NK-92 (cell line): ENCODE results near the gene RASSF5.

ENCODE experiments used
- DNase-seq: peaks from one replicate; lab custom pipeline; 2025; ENCODE audit not compliant: unreplicated experiment; lab: John Stamatoyannopoulos, UW

Gene RASSF5, protein sequence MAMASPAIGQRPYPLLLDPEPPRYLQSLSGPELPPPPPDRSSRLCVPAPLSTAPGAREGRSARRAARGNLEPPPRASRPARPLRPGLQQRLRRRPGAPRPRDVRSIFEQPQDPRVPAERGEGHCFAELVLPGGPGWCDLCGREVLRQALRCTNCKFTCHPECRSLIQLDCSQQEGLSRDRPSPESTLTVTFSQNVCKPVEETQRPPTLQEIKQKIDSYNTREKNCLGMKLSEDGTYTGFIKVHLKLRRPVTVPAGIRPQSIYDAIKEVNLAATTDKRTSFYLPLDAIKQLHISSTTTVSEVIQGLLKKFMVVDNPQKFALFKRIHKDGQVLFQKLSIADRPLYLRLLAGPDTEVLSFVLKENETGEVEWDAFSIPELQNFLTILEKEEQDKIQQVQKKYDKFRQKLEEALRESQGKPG

DNA sequence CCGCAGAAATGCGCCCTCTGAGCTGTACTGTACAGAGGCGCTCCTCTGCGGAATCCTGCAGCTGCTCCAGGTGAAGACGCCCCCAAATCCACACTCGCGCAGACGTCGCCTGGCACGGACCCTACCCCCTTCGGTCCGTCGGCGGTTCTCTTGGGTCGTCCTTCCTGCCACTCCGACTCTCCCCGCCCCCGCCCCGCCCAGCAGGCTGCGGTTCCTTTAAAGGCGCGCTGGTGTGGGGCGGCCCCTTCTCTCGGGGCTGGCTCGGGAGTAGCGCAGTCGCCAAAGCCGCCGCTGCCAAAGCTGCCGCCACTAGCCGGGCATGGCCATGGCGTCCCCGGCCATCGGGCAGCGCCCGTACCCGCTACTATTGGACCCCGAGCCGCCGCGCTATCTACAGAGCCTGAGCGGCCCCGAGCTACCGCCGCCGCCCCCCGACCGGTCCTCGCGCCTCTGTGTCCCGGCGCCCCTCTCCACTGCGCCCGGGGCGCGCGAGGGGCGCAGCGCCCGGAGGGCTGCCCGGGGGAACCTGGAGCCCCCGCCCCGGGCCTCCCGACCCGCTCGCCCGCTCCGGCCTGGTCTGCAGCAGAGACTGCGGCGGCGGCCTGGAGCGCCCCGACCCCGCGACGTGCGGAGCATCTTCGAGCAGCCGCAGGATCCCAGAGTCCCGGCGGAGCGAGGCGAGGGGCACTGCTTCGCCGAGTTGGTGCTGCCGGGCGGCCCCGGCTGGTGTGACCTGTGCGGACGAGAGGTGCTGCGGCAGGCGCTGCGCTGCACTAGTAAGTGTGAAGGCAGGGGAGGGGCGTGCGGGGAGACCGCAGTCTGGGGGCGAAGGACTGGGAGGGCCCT, at the start of gene RASSF5:
RASSF5 (plus strand) TSS at position 248 of the 846 bp plus-strand sequence; CDS start at position 320, 72 bp downstream.
- no peak for DNase-seq

DNA sequence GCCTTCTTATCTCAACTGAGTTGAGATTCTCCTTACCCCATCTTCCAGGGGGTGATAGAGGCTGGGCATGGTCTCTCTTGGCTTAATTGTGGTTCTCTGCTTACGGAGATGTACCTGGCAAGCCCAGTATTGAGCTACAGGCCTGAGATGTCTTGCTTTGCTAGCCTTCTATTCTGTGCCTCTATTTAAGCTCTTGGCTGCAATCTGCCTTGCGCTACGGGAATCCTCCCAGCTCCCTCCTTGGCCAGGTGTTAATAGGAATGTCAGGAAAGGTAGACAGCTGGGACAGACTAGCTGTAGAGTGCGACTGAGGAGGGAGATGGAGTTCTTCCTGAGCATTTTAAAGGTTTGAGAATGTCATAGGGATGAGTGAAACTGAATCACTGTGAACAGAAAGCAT, 47.6 kb upstream of the RASSF5 start:
- no peak for DNase-seq

DNA sequence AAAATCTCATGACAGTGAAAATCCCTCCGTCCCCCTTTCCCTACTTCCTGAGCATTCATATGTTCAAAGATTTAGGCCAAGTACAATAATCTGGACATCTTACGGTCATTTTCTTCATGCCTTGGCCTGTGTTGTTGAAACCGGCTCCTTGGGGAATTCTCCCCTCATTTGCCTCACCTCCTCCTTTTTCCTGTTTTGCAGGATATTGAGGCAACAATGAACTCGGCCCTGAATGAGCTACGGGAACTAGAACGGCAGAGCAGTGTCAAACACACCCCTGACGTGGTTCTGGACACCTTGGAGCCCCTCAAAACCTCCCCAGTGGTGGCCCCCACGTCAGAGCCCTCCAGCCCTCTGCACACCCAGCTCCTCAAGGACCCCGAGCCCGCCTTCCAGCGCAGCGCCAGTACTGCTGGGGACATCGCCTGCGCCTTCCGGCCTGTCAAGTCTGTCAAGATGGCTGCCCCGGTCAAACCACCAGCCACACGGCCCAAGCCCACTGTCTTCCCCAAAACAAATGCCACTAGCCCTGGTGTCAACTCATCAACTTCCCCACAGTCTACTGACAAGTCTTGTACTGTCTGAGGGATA, 46.4 kb upstream of the RASSF5 start:
- no peak for DNase-seq

DNA sequence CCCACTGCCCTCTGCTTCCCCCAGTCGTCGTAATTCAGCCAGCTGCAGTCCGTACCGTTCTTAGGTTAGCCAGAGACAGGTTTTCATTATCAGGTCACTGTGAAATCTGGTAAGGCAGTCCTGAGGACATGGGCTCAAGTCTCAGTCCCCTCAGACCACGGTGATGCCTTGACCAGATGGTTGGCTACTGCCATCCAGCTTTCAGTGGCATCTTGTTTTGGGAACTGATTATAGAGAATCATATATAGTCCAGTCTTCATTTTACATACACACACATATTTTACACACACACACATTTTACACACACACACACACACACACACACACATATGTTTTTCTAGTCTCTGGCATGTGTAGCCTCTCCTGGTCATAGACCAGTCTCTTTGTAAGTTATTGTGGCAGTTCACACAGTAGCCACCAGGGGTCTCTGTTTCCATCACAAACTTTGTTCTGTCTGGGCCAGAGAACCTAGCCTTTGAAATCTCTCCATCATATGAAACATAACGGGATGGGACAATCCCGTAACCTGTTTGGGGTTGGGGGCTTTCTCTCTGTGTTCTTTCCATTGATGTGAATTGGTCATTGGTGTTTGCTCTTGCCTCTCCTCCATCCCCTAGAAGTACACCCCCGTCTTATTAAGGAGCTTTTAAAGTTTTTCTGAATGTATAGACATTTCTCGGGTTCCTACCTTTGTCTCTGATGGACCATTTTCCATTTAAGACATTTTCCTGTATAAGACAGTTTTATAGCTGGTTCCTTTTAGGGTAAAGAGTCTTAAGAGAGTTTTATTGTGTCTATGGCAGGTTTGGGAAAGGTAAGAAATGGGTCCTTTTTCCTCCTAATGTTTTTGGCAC, 45.5 kb upstream of the RASSF5 start:
- no peak for DNase-seq

DNA sequence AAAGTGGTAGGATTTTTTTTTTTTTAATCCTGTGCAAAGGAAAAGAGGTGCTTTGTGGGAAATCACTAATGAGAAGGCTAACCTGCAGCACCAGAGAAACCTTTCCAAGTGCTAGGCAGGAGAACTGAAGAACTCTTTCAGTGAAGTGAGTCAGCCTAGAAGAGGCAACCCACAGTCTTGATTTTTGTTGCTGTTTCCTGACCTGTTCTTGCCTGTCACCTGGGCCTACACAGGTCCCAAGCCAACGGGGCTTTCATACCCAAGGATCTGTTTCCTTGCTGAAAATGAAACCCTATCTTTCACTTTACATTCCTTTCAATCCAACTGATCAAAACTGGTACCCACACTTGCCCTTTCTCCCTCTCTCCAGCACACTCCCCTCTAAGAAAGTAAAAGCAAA, 44.2 kb upstream of the RASSF5 start:
- no peak for DNase-seq

DNA sequence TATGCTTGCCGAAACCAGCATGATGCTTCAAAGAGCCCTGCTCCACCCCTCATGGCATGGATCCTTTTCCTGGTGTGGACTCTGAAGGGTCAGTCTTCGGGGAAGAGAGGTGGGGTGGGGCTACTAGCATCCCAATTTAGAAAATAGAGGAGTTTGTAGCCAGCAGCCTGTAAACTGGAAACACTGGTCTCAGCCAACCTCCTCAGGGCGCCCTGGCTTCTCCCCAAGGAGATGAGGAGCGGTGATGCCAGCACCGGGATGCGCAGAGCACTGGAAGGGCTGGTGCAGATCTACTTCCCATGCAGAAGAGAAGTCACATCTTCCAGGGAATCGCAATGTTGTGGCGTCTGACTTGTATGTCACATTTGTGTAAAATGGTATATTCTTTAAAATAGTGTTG, 43.4 kb upstream of the RASSF5 start:
- DNase-seq: no peak

DNA sequence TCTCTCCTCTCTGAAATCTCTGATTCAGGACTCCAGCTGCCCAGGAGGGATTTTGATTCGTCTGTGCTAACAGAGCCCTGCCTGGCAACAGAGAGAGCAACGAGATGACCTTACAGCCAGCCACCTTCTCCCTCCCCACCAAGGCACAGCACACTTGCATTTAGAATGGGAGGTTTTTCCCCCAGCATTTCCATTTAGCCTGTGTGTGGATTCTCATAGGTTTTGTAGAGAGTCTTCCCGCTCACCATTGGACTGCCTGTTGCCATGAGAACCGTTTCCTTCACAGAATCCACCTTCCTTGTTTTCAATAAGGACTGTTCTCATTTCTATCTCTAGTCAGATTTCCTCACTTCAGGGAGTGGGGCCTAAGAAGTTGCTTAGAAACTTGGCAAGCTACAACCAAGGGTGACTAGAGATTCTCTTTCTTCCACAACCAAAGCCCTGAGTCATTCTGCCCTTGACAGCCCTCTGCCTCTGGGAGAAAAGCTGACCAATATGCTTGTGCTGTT, 42.8 kb upstream of the RASSF5 start:
- no peak for DNase-seq

DNA sequence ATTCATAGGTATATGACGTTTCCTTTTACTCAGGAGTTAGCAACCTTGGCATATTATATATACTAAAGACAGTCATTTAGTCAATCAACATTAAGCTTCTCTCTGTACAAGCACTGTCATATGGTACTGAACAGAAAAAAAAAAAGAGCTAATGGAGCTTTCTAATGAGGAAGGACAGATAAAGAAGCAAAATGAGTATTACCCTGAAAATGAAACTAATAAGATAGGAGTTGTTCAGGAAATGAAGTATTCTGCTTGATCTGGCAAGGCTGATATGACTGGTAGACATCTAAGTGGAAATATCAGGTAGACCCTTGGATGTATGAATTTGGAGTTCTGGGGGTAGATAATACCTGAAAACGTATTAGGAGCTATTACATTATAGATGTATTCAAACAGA, 41.4 kb upstream of the RASSF5 start:
- no peak for DNase-seq

DNA sequence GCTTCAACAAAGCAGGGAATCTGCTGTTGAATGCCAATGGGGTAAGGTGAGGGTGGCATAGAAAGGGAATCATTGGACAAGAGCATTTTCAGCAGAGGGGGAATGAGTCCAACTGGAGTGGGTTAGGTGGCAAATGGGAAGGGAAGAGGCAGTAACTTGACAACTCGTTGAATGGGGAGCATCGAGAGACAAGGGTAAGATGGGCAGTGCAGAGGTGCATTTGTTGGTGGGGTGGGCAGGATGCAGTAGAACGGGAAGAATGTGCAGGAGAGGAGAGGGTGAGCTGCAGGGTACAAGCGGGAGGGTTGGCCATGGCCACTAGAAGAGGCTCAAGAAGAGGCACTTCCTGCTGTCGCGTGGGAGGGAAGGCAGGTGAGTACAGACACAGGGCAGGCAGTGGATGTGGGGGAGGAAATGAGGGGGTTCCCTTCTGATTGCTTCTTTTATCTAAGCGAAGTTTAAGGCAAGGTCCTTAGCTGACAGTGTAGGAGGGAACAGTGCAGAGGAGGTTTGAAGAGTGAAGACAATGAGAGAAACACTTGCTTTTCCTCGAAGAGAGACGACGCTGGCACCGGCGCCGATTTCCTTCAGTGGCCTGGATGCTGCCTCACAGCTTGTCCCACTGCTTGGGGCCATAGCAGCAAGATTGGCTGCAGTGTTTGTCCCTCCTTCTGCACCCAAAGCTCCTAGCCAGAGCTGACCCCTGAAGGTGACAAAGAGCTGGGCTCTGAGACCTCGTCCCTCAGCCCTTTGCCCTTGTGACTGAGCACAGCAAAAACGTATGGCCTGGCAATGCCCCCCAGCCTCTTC, 40.3 kb upstream of the RASSF5 start:
- DNase-seq: no peak

DNA sequence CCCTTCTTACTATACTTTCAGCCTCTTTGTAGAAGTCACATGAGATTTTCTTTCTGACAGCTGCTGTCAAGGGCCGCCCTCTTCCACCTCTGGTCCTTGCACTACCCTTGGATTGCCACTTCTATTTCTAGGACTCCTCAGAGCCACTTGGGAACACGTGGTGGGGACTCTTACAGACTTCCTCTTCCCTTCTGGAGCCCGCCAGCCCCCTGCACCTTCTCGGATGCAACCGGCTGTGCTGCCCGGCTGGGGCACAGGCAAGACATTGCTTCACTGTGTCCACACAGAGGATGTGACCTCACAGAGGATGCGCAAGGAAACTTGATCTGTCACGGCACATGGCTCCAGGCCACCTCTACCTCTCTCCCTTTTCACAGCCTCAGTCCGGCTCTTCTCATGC, 39.4 kb upstream of the RASSF5 start:
- DNase-seq: no peak

DNA sequence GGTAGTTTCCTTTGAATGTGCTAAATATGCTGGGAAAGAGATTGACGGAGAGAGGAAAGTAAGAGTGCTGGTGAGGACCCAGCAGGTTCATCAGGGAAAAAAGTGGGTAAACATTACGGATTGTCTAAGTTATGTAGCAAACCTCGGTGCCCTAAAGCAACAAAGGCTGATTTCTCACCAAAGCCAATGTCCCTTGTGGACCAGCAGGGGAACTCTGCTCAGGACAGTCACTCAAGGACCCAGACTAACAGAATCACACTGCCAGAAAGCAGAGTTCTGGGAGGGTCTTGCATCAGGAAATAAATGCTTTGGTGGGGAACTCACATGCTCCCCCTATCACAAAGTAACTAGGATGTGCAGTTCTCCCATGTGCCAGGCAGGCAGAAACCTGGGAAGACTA, 38.8 kb upstream of the RASSF5 start:
- no peak for DNase-seq

DNA sequence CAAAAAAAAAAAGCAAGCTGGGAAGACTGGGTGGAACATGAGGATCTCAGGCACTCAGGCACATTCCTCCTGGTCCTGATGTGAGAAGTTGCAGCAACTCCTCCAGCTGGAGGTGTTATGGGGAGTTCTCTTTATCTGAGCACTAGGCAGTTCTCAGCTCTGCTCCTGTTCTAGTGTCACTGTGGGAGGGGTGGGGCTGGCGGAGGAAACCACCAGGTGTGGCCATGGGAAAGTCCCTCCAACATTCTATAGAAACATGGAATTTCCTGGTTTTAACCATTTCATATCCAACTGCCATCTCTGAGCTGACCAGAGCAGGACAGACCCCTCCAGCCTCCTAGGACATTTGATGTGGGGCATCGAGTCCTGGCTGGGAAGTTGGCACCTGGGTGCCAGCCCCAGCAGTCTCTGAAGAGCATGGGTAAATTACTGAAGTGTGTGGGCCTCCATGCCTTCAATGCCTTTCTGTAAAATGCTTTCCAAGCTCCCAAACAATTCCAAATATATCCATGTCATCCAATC, 37.9 kb upstream of the RASSF5 start:
- no peak for DNase-seq

DNA sequence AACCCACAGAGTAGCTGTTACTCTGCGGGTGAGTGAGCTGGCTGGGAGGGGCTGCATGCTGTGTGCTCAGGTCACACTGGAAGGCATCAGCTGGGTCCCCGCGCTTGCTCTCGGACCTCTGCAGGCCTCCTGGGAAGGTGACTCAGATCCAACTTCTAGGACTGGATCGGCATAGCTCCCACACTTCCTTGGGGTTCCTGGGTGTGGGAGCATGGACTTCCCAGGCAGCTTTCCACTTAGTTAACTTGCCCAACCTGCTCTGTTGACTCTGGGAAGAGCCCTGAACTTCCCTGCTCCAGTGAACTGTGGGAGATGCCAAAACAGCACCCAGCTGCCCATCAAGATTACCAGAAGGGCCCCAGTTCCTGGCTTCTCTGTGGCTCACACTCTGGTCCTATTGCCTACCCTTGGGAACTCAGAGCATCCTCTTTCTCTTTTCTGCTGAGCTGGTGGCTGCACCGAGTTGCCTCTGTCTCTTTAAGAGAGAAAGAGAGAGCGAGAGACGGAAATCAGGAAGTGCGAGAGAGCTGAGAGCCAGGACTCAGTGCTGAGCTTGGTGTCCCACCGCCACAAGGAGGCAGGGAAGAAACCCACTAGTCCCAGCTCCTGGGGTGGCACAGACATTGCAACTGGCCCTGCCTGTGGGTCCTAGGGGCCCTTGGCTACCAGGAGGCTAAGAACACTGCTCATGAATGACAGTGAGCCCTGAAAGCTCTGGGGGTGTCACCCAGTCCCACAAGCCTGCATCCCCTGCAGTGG, 37.2 kb upstream of the RASSF5 start, which contains the start of gene IKBKE:
IKBKE (plus strand) TSS at position 544 of the 759 bp plus-strand sequence. CDS start 2,752 bp downstream, outside the sequence.
- no peak for DNase-seq

DNA sequence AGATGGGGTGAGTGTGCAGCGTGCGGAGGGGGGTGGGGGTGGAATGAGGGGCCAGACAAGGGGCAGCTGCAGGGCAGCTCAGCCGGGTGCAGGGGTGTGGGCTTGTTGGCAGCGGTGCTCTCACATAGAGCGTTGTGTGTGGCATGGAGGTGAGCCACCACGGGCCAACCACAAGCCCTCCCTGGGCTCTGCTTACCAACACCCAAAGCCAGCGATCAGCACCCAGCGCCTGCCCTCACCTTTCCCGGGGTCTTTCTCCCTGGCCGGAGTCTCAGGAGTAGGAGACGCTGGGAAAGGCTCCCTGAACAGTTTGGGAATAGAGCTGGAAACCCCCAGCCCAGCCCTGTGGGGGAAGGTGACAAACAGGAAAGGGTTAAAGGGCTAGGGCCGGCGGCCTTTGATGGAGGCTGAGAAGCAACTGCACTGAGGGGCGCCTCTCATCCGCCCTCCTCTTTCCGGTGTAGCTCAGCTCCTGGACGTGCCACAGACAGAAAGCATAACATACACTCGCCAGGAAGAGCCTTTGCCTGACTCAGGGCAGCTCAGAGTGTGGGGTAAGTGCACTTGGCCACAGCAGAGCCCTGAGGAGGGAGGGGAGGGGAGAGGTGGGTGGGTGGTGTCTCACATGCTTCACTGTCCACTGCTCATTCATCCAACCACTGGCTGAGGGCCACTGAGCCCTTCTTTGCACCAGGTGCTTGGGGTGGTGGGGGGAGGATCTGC, 36.5 kb upstream of the RASSF5 start:
- DNase-seq: no peak

DNA sequence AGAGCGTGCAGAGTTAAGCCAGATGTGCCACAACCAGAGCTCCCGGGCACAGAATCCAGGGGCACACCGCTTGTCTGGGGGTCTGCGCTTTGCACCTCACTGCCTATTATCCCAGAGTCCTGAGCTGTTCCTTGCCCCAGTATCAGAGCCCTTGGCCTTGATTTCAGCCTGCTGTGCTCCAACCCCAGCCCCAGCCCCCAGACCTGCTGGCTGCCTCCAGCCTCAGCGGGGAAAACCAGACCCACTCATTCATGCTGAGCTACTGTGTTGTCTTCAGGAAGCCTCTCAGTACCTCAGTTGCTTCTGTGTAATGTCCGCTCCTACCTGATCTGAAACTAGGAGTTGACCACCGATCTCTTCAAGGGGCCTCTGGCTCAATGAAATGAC, 35.9 kb upstream of the RASSF5 start:
- no peak for DNase-seq

DNA sequence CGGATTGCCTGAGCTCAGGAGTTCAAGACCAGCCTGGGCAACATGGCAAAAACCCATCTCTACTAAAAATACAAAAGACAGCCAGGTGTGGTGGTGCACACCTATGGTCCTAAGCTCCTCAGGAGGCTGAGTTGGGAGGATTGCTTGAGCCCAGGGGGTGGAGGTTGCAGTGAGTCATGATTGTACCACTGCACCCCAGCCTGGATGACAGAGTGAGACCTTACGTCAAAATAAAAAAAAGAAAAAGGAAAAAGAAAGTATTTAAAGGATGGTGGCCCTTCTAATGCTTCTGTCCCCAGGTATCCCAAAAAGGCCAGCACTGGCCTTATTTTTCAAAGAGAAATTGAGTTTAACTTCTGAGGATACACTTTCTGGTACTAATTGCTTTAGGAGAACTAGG, 35.3 kb upstream of the RASSF5 start:
- DNase-seq: no peak

DNA sequence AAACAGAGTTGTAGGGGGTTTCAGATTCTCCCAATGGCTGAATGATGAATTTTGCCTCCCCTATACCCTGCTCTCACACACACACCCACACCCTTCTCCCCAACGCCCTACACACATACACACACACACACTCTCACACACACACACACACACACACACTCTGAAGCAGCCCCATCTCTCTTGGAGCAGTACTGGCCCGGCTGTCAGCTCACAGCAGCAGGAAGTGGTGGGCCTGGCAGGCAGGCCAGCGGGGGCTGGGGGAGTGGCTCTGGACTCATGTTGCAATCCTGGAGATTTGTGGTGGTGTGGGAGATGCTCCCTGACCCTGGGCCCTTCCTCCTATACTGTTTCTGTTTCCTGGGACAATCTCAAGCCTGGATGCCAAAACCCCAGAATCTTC, 34.9 kb upstream of the RASSF5 start:
- DNase-seq: no peak

DNA sequence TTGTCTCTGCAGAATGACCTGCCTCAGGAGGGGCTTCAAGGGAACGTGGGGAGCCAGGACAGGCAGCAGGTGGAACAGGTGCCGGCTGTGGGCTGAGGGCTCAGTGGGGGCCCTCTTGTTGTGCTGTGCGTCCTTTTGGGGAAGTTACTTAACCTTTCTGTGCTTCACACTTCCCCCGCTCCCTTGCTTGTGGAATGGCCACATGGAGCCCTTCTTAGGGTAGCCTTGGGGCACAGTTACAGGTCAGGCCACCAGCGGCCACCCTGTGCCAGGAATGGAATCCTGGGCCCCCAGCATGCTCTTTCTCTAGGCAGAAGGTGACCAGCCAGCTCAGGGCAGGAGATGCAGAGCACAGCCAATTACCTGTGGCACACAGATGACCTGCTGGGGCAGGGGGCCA, 34.4 kb upstream of the RASSF5 start:
- no peak for DNase-seq
